ENCODE measurements around the gene ZNF585A.
A peak's percentile ranks its signal among the peaks of the same experiment; 100 is the strongest.

The ZNF585A gene

GRCh38 chr19:37098570-37098969 is 73.9 kb downstream of the ZNF585A start:
- Histone ChIP-seq H2AK5ac (ENCODE audit: low read length, severe bottlenecking) (no peak overlapping the region), H3K18ac (ENCODE audit: low read depth in 1 of 2, low read length in 2 of 2) (no peak overlapping the region), H3K4me3 (ENCODE audit: insufficient read depth in 1 of 2, low read depth in 1 of 2, low read length in 2 of 2) (peak overlapping the region in 1 of 2 experiments; percentile 8), H3K27ac (ENCODE audit: low read length, poor library complexity, severe bottlenecking) (no peak overlapping the region), H2BK15ac (ENCODE audit: low read depth, poor library complexity, severe bottlenecking) (no peak overlapping the region), H3K4ac (ENCODE audit: low read depth in 1 of 2, low read length in 2 of 2) (no peak overlapping the region), H3K36me3 (ENCODE audit: control insufficient read depth in 1 of 2, insufficient read depth in 2 of 2, low read depth in 1 of 2, low read length in 2 of 2) (peaks cover 31 to 81% of the 10 kb centered on the region in 2 experiments), H2BK5ac (ENCODE audit: low read depth, low read length, poor library complexity, severe bottlenecking) (no peak overlapping the region), H3K4me1 (ENCODE audit: control insufficient read depth, insufficient read depth, low read depth, low read length) (no peaks in the 10 kb centered on the region), H3K14ac (ENCODE audit: low read length in 2 of 2) (no peak overlapping the region), H3K9ac (ENCODE audit: low read length) (no peak overlapping the region), H4K8ac (ENCODE audit: low read length) (no peak overlapping the region), H3K23ac (ENCODE audit: low read length in 2 of 2) (no peak overlapping the region), H3K79me1 (replicated peaks; ENCODE audit: low read length, poor library complexity, severe bottlenecking) (peaks cover 10% of the 10 kb centered on the region), H3K9me3 (ENCODE audit: control insufficient read depth, low read length) (peaks cover 97% of the 10 kb centered on the region), H2BK12ac (ENCODE audit: low read length in 2 of 2) (no peak overlapping the region), H4K91ac (ENCODE audit: low read length) (no peak overlapping the region), H2BK120ac (ENCODE audit: low read depth, low read length) (no peak overlapping the region), H3K4me2 (ENCODE audit: low read length, poor library complexity, severe bottlenecking) (no peak overlapping the region), H2AFZ (ENCODE audit: low read depth, low read length) (no peak overlapping the region), H3K27me3 (ENCODE audit: control insufficient read depth in 1 of 2, insufficient read depth in 1 of 2, low read length in 2 of 2) (no peaks in the 10 kb centered on the region)
- WGBS, result no CpG with 5 or more reads among the region's 1 CpG
- no peak for DNase-seq

- Histone ChIP-seq H2AFZ (ENCODE audit: low read depth, low read length) (no peak overlapping the region), H3K9me3 (ENCODE audit: control insufficient read depth, low read length) (peaks cover 97% of the 10 kb centered on the region), H3K4me1 (ENCODE audit: control insufficient read depth, insufficient read depth, low read depth, low read length) (no peaks in the 10 kb centered on the region), H4K8ac (ENCODE audit: low read length) (no peak overlapping the region), H3K79me1 (replicated peaks; ENCODE audit: low read length, poor library complexity, severe bottlenecking) (no peaks in the 10 kb centered on the region), H3K4me3 (ENCODE audit: insufficient read depth in 1 of 2, low read depth in 1 of 2, low read length in 2 of 2) (peak overlapping the region in 1 of 2 experiments; percentile 38), H3K36me3 (ENCODE audit: control insufficient read depth in 1 of 2, insufficient read depth in 2 of 2, low read depth in 1 of 2, low read length in 2 of 2) (peaks cover 34 to 85% of the 10 kb centered on the region in 2 experiments), H2BK12ac (ENCODE audit: low read length in 2 of 2) (no peak overlapping the region), H2BK5ac (ENCODE audit: low read depth, low read length, poor library complexity, severe bottlenecking) (no peak overlapping the region), H3K14ac (ENCODE audit: low read length in 2 of 2) (no peak overlapping the region), H2BK120ac (ENCODE audit: low read depth, low read length) (no peak overlapping the region), H3K23ac (ENCODE audit: low read length in 2 of 2) (no peak overlapping the region), H3K18ac (ENCODE audit: low read depth in 1 of 2, low read length in 2 of 2) (no peak overlapping the region), H3K27ac (ENCODE audit: low read length, poor library complexity, severe bottlenecking) (no peak overlapping the region), H3K27me3 (ENCODE audit: control insufficient read depth in 1 of 2, insufficient read depth in 1 of 2, low read length in 2 of 2) (no peaks in the 10 kb centered on the region), H4K91ac (ENCODE audit: low read length) (no peak overlapping the region), H3K4ac (ENCODE audit: low read depth in 1 of 2, low read length in 2 of 2) (no peak overlapping the region), H3K4me2 (ENCODE audit: low read length, poor library complexity, severe bottlenecking) (no peak overlapping the region), H2AK5ac (ENCODE audit: low read length, severe bottlenecking) (no peak overlapping the region), H3K9ac (ENCODE audit: low read length) (no peak overlapping the region), H2BK15ac (ENCODE audit: low read depth, poor library complexity, severe bottlenecking) (no peak overlapping the region)
- WGBS, result no CpG with 5 or more reads among the region's 1 CpG
- peak; percentile 8 for DNase-seq
Measured at GRCh38 chr19:37095859-37096258, 76.6 kb downstream of the ZNF585A start.

Data from mesenchymal stem cell (in vitro differentiated cells and primary cell).